ENCODE data around the gene MT1B.

MT1B gene

GRCh38 chr16:56689171-56689570 lies 37.5 kb downstream of the MT1B start:
- no peak for DNase-seq

GRCh38 chr16:56690420-56691122 lies 38.9 kb downstream of the MT1B start:
- no peak for DNase-seq

- no peak for DNase-seq
Observed at GRCh38 chr16:56691885-56692284, 40.2 kb downstream of the MT1B start.

DNA sequence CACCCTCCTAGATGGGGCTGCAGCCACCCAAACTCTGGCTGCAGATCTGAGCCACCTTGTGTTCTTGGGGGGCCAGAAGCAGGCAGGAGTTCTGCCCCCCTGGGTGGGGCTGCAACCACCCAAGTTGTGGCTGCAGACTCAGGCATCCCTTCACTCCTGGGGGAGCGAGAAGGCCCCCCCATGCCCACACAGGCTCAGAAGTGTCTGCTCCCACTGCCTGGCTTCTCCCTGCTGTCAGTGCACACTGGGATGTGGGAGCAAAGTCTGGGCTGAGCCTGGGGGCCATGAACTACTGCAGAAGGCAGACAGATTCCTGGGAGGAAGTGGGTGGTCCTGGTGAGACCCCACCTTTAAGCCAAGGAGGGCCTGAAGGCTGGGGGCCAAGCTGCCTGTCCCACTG lies 43.6 kb downstream of the MT1B start:
- DNase-seq, result no peak

- no peak for DNase-seq
Observed at GRCh38 chr16:56697456-56698155, 45.9 kb downstream of the MT1B start.

DNA sequence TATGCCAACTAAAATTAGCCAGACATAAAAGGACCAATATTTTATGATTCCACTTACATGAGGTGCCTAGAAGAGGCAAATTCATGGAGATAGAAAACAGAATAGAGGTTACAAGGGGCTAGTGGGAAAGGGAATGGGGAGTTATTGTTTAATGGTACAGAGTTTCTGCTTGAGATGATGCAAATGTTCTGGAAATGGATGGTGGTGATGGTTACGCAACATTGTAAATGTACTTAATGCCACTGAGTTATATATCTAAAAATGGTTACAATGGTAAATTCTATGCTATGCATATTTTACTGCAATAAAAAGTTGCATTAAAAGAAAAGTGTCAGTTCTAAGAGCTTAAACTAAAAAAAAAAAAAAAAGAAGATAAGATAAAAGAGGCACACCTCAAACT lies 48.5 kb downstream of the MT1B start:
- no peak for DNase-seq

DNA sequence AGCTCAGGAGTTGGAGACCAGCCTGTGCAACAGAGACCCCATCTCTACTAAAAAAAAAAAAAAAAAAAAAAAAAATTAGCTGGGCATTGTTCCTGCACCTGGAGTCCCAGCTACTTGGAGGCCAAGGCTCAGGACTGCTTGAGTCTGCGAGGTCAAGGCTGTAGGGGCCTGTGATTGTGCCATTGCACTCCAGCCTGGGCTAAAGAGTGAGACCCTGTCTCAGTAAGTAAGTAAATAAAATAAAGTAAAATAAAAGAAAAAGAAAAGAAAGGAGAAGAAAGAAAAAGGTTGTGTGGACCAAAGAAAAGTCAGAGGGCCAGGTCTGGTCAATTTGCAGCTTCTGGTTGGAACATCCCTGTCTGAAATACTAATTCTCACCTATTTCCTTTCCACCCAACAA lies 48.9 kb downstream of the MT1B start:
- no peak for DNase-seq

GRCh38 chr16:56701534-56701933 lies 49.8 kb downstream of the MT1B start:
- DNase-seq, result no peak

All from left hindlimb (tissue), 1 donor.